Upper lobe of left lung (tissue), 4 donors: Measurements from ENCODE around the gene CABLES2.

Source experiments
- POLR2A ChIP-seq, 4 donors: fragments of 450-650 bp; IDR thresholded peaks; one replicate each; pipeline ENCODE4 v1.5.1; 2016 to 2017; ENCODE audit warnings: antibody characterized with exemption in 4 of 4, mild to moderate bottlenecking in 2 of 4
- TF ChIP-seq, protein P1 (sequence below), 6 experiments: fragments of 450-650 bp in 4 of 6; fragments of 200-600 bp in 2 of 6; sonication (generic) in 2 of 6; IDR thresholded peaks; one replicate each; pipeline ENCODE4 v1.5.1; 2016 to 2019; ENCODE audit warnings: antibody characterized with exemption in 6 of 6

GRCh38 chr20:62374331-62375152 is 32.5 kb downstream of the CABLES2 start:
- TF ChIP-seq, protein P1, sequence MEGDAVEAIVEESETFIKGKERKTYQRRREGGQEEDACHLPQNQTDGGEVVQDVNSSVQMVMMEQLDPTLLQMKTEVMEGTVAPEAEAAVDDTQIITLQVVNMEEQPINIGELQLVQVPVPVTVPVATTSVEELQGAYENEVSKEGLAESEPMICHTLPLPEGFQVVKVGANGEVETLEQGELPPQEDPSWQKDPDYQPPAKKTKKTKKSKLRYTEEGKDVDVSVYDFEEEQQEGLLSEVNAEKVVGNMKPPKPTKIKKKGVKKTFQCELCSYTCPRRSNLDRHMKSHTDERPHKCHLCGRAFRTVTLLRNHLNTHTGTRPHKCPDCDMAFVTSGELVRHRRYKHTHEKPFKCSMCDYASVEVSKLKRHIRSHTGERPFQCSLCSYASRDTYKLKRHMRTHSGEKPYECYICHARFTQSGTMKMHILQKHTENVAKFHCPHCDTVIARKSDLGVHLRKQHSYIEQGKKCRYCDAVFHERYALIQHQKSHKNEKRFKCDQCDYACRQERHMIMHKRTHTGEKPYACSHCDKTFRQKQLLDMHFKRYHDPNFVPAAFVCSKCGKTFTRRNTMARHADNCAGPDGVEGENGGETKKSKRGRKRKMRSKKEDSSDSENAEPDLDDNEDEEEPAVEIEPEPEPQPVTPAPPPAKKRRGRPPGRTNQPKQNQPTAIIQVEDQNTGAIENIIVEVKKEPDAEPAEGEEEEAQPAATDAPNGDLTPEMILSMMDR (IDR thresholded peaks at IDR 0.05): no peak
- no peak for TF ChIP-seq POLR2A (IDR thresholded peaks at IDR 0.05)
